HepG2 (cell line): ENCODE results near the gene PHF3. TPM values are rescaled to one million over a fixed set of nuclear protein-coding genes. Genes with fewer than 3 reads are reported as not detected.
A peak's percentile ranks its signal among the peaks of the same experiment; 100 is the strongest.

Source experiments
- ASH2L ChIP-seq: fragments of 300-600, 200-600 bp; sonication (generic); IDR thresholded peaks from 2 replicates; pipeline ENCODE4 v1.7.0; 2017; ENCODE audit warnings: low read depth, mild to moderate bottlenecking, moderate library complexity, mixed read lengths, low read length; ENCODE audit not compliant: insufficient read length
- GLI4 ChIP-seq: sonication (generic); formaldehyde crosslinking; IDR thresholded peaks from 2 replicates; pipeline ENCODE4 v1.5.1; 2020; ENCODE audit warnings: missing genetic modification reagents, mild to moderate bottlenecking, moderate library complexity, borderline replicate concordance
- PAF1 ChIP-seq: IDR thresholded peaks from 2 replicates; pipeline ENCODE4 v1.6.1; 2016; ENCODE audit warnings: missing genetic modification reagents, missing compliant biosample characterization
- PBX3 ChIP-seq: sonication (generic); formaldehyde crosslinking; IDR thresholded peaks from 2 replicates; pipeline ENCODE4 v1.8.1; 2023; ENCODE audit warnings: missing genetic modification reagents, inconsistent platforms, borderline replicate concordance
- POGK ChIP-seq: sonication (generic); formaldehyde crosslinking; conservative IDR thresholded peaks from 2 replicates; pipeline ENCODE4 v1.8.0; 2022; ENCODE audit warnings: mild to moderate bottlenecking, moderate library complexity, missing genetic modification reagents
- RFX5 ChIP-seq: IDR thresholded peaks from 2 replicates; pipeline ENCODE4 v1.6.1; 2011; ENCODE audit warnings: low read depth, low read length, improper control_type of control experiment
- SCMH1 ChIP-seq: sonication (generic); formaldehyde crosslinking; IDR thresholded peaks from 2 replicates; pipeline ENCODE4 v1.9.0; 2021; ENCODE audit warnings: missing genetic modification reagents, mild to moderate bottlenecking, borderline replicate concordance
- SMAD9 ChIP-seq: sonication (generic); formaldehyde crosslinking; IDR thresholded peaks from 2 replicates; pipeline ENCODE4 v1.5.1; 2020; ENCODE audit warnings: mild to moderate bottlenecking, missing genetic modification reagents
- SMYD3 ChIP-seq: sonication (generic); formaldehyde crosslinking; IDR thresholded peaks from 2 replicates; pipeline ENCODE4 v1.8.1; 2023; ENCODE audit warnings: mild to moderate bottlenecking, missing genetic modification reagents
- SP5 ChIP-seq: IDR thresholded peaks from 2 replicates; pipeline ENCODE4 v1.6.1; 2016; ENCODE audit warnings: low read depth, borderline replicate concordance
- TARDBP ChIP-seq: sonication (generic); formaldehyde crosslinking; IDR thresholded peaks from 2 replicates; pipeline ENCODE4 v1.8.0; 2022; ENCODE audit warnings: mild to moderate bottlenecking, missing genetic modification reagents
- ZHX1 ChIP-seq: sonication (generic); formaldehyde crosslinking; IDR thresholded peaks from 2 replicates; pipeline ENCODE4 v1.8.1; 2022; ENCODE audit warnings: low read depth, mild to moderate bottlenecking, missing genetic modification reagents
- ZNF205 ChIP-seq: IDR thresholded peaks from 2 replicates; pipeline ENCODE4 v1.6.1; 2018; ENCODE audit warnings: missing biosample characterization, missing genetic modification reagents
- ZNF280B ChIP-seq: sonication (generic); formaldehyde crosslinking; IDR thresholded peaks from 2 replicates; pipeline ENCODE4 v1.5.0; 2020; ENCODE audit warnings: missing genetic modification reagents, mild to moderate bottlenecking, borderline replicate concordance
- ZNF496 ChIP-seq: sonication (generic); formaldehyde crosslinking; IDR thresholded peaks from 2 replicates; pipeline ENCODE4 v1.8.1; 2023; ENCODE audit warnings: mild to moderate bottlenecking, moderate library complexity, missing genetic modification reagents; ENCODE audit not compliant: insufficient replicate concordance
- ZNF564 ChIP-seq: sonication (generic); formaldehyde crosslinking; IDR thresholded peaks from 2 replicates; pipeline ENCODE4 v1.8.1; 2023; ENCODE audit warnings: mild to moderate bottlenecking, missing genetic modification reagents
- ZNF605 ChIP-seq: sonication (generic); formaldehyde crosslinking; IDR thresholded peaks from 2 replicates; pipeline ENCODE4 v1.8.0; 2022; ENCODE audit warnings: mild to moderate bottlenecking, missing genetic modification reagents
- ZSCAN31 ChIP-seq: sonication (generic); formaldehyde crosslinking; IDR thresholded peaks from 2 replicates; pipeline ENCODE4 v1.5.0; 2020; ENCODE audit warnings: low read depth, mild to moderate bottlenecking, missing genetic modification reagents
- polyA plus RNA-seq, 8 experiments: library from polyadenylated mRNA; depleted of rRNA in 3 of 8; stranded (reverse) in 7 of 8; unstranded in 1 of 8; fragments of >200 nt; fragmentation: Illumina TruSeq in 4 of 8; extraction: Trizol in 4 of 8; gene quantifications; 2 replicates each; pipeline versions ENCODE4 v1.2.1 to v1.2.3, GENCODE V29; 2011 to 2016; ENCODE audit warnings: low read depth in 4 of 8, missing spikeins in 1 of 8, mixed read lengths in 1 of 8; ENCODE audit not compliant: insufficient read depth in 1 of 8
- total RNA-seq, 5 experiments: library from RNA; depleted of rRNA; stranded (reverse); fragments of >200 nt; fragmentation: Illumina TruSeq; extraction: Trizol; gene quantifications; 2 replicates each; pipeline ENCODE4 v1.2.3, GENCODE V29; 2016; ENCODE audit warnings: low read depth in 1 of 5

PHF3 gene
- total and polyA plus RNA-seq, 2 of the 13 experiments (the other 11 are each of a cell fraction or from before 2014, with no cell fraction given) = 19.8 to 70.4 TPM

GRCh38 chr6:63598049-63599036, 37.3 kb upstream of the PHF3 start (continued):
- TF ChIP-seq PBX3 (CRISPR knock-in tag) (no peak), TARDBP (peak; percentile 94), ZHX1 (no peak), SMAD9 (CRISPR knock-in tag) (no peak; the same call in 1 of the 2 replicates), ZNF605 (CRISPR knock-in tag) (no peak), ASH2L (peak; percentile 74), SMYD3 (CRISPR knock-in tag) (peak; percentile 81; the same call in 1 of the 2 replicates), SP5 (CRISPR knock-in tag) (0 out of 2 replicates have a peak, but pooled peaks have one; percentile 14), ZNF564 (CRISPR knock-in tag) (no peak), RFX5 (no peak), SCMH1 (CRISPR knock-in tag) (no peak), ZNF280B (CRISPR knock-in tag) (no peak), PAF1 (CRISPR knock-in tag) (no peak), ZNF205 (CRISPR knock-in tag) (peak; percentile 81; the same call in 1 of the 2 replicates), ZNF496 (CRISPR knock-in tag) (no peak), ZSCAN31 (CRISPR knock-in tag) (peak; percentile 90), GLI4 (CRISPR knock-in tag) (no peak), POGK (CRISPR knock-in tag) (no peak)
